Midbrain (tissue), 1 donor: ENCODE data around the gene BABAM2.

ENCODE experiments used
- DNase-seq: peaks from one replicate; lab custom pipeline; 2025; lab: John Stamatoyannopoulos, UW

BABAM2 gene

GRCh38 chr2:28282248-28282647 lies 391.7 kb downstream of the BABAM2 start:
- DNase-seq = no peak

- no peak for DNase-seq
Measured at GRCh38 chr2:28282861-28283646, 392.5 kb downstream of the BABAM2 start.

- no peak for DNase-seq
Measured at GRCh38 chr2:28283861-28284260, 393.3 kb downstream of the BABAM2 start.

GRCh38 chr2:28286678-28287077 lies 396.1 kb downstream of the BABAM2 start:
- no peak for DNase-seq

- no peak for DNase-seq
Measured at GRCh38 chr2:28287256-28287915, 396.9 kb downstream of the BABAM2 start.

GRCh38 chr2:28288620-28289019 lies 398.1 kb downstream of the BABAM2 start:
- DNase-seq = no peak

- no peak for DNase-seq
Measured at GRCh38 chr2:28291811-28292440, 401.4 kb downstream of the BABAM2 start.

GRCh38 chr2:28292491-28292890 lies 402.0 kb downstream of the BABAM2 start:
- DNase-seq = no peak

- no peak for DNase-seq
Measured at GRCh38 chr2:28293416-28293815, 402.9 kb downstream of the BABAM2 start.

GRCh38 chr2:28294451-28294850 lies 403.9 kb downstream of the BABAM2 start:
- no peak for DNase-seq

- DNase-seq = no peak
Measured at GRCh38 chr2:28296243-28296642, 405.7 kb downstream of the BABAM2 start.

- DNase-seq = no peak
Measured at GRCh38 chr2:28296904-28297303, 406.4 kb downstream of the BABAM2 start.

- no peak for DNase-seq
Measured at GRCh38 chr2:28297531-28297930, 407.0 kb downstream of the BABAM2 start.

GRCh38 chr2:28298406-28298805 lies 407.9 kb downstream of the BABAM2 start:
- no peak for DNase-seq

GRCh38 chr2:28300485-28301341 lies 410.2 kb downstream of the BABAM2 start:
- DNase-seq = no peak

- DNase-seq = no peak
Measured at GRCh38 chr2:28305202-28305601, 414.7 kb downstream of the BABAM2 start.

- DNase-seq = no peak
Measured at GRCh38 chr2:28310107-28310506, 419.6 kb downstream of the BABAM2 start.

- no peak for DNase-seq
Measured at GRCh38 chr2:28311660-28312249, 421.2 kb downstream of the BABAM2 start.

- no peak for DNase-seq
Measured at GRCh38 chr2:28312307-28313219, 422.0 kb downstream of the BABAM2 start.

GRCh38 chr2:28313220-28313784 lies 422.8 kb downstream of the BABAM2 start:
- no peak for DNase-seq
